WTC11 (cell line): ENCODE measurements around the gene CACTIN. TPM values are rescaled to one million over a fixed set of nuclear protein-coding genes. Genes with fewer than 3 reads are reported as not detected.

Experiments
- ATAC-seq: fragments of 200-7000 bp; cut with Tn5 transposase; 2 replicates; pipeline ENCODE4 v1.10.0; 2021; ENCODE audit warnings: mild to moderate bottlenecking, moderate library complexity
- CTCF ChIA-PET: fragments of 300-600 bp; sonication (Branson Sonifier 250); formaldehyde crosslinking; loops from one replicate; lab custom pipeline; 2021; ENCODE audit warnings: antibody characterized with exemption; lab: Charles Lee
- POLR2A ChIA-PET: fragments of 350-600 bp; sonication (Branson Sonifier 250); formaldehyde crosslinking; loops from one replicate; lab custom pipeline; 2021; ENCODE audit warnings: antibody characterized with exemption; lab: Charles Lee
- DNase-seq: peaks from one replicate; pipeline ENCODE4 v3.0.0; 2021; ENCODE audit warnings: low spot score
- H3K27ac Mint-ChIP-seq: 2 replicates; pipeline ENCODE4 v1.8.0; 2021; ENCODE audit warnings: mixed read lengths
- H3K27me3 Mint-ChIP-seq: 2 replicates; pipeline ENCODE4 v1.8.0; 2021; ENCODE audit warnings: low read depth, mild to moderate bottlenecking, moderate library complexity, mixed read lengths
- H3K36me3 Mint-ChIP-seq: 2 replicates; pipeline ENCODE4 v1.8.0; 2021; ENCODE audit warnings: mixed read lengths
- H3K4me1 Mint-ChIP-seq: 2 replicates; pipeline ENCODE4 v1.8.0; 2022; ENCODE audit warnings: mixed read lengths
- H3K4me3 Mint-ChIP-seq: 2 replicates; pipeline ENCODE4 v1.8.0; 2021; ENCODE audit warnings: mild to moderate bottlenecking, moderate library complexity, mixed read lengths
- H3K9me3 Mint-ChIP-seq: 2 replicates; pipeline ENCODE4 v1.8.0; 2021; ENCODE audit warnings: mixed read lengths
- ATF1 ChIP-seq: sonication (generic); formaldehyde crosslinking; IDR thresholded peaks from 2 replicates; pipeline ENCODE4 v1.8.1; 2023; ENCODE audit warnings: mild to moderate bottlenecking, moderate library complexity, missing genetic modification reagents
- CBFB ChIP-seq: sonication (generic); formaldehyde crosslinking; IDR thresholded peaks from 2 replicates; pipeline ENCODE4 v1.8.1; 2022; ENCODE audit warnings: mild to moderate bottlenecking, low read depth, missing genetic modification reagents
- CREB1 ChIP-seq: sonication (generic); formaldehyde crosslinking; IDR thresholded peaks from 2 replicates; pipeline ENCODE4 v1.8.0; 2023; ENCODE audit warnings: mild to moderate bottlenecking, missing genetic modification reagents
- FOXP4 ChIP-seq: sonication (generic); formaldehyde crosslinking; IDR thresholded peaks from 2 replicates; pipeline ENCODE4 v1.8.0; 2022; ENCODE audit warnings: mild to moderate bottlenecking, missing genetic modification reagents
- GABPB1 ChIP-seq: sonication (generic); formaldehyde crosslinking; IDR thresholded peaks from 2 replicates; pipeline ENCODE4 v1.8.1; 2023; ENCODE audit warnings: mild to moderate bottlenecking, missing genetic modification reagents
- IRF2 ChIP-seq: sonication (generic); formaldehyde crosslinking; IDR thresholded peaks from 2 replicates; pipeline ENCODE4 v1.8.0; 2022; ENCODE audit warnings: low read depth, missing genetic modification reagents, borderline replicate concordance
- MYBL2 ChIP-seq: sonication (generic); formaldehyde crosslinking; IDR thresholded peaks from 2 replicates; pipeline ENCODE4 v1.8.1; 2023; ENCODE audit warnings: mild to moderate bottlenecking, moderate library complexity, missing genetic modification reagents
- NFE2L1 ChIP-seq: sonication (generic); formaldehyde crosslinking; IDR thresholded peaks from 2 replicates; pipeline ENCODE4 v1.8.1; 2023; ENCODE audit warnings: missing genetic modification reagents
- NFYB ChIP-seq: sonication (generic); formaldehyde crosslinking; conservative IDR thresholded peaks from 2 replicates; pipeline ENCODE4 v1.8.0; 2022; ENCODE audit warnings: low read depth, missing genetic modification reagents
- NR2C2 ChIP-seq: sonication (generic); formaldehyde crosslinking; IDR thresholded peaks from 2 replicates; pipeline ENCODE4 v1.8.0; 2022; ENCODE audit warnings: mild to moderate bottlenecking, missing genetic modification reagents
- NR3C1 ChIP-seq: sonication (generic); formaldehyde crosslinking; conservative IDR thresholded peaks from 2 replicates; pipeline ENCODE4 v1.8.1; 2023; ENCODE audit warnings: low read depth, mild to moderate bottlenecking, missing genetic modification reagents
- SMAD4 ChIP-seq: sonication (generic); formaldehyde crosslinking; IDR thresholded peaks from 2 replicates; pipeline ENCODE4 v1.8.0; 2022; ENCODE audit warnings: mild to moderate bottlenecking, missing genetic modification reagents
- TEAD1 ChIP-seq: sonication (generic); formaldehyde crosslinking; IDR thresholded peaks from 2 replicates; pipeline ENCODE4 v1.8.0; 2022; ENCODE audit warnings: mild to moderate bottlenecking, missing genetic modification reagents
- TP53 ChIP-seq: sonication (generic); formaldehyde crosslinking; IDR thresholded peaks from 2 replicates; pipeline ENCODE4 v1.8.1; 2023; ENCODE audit warnings: mild to moderate bottlenecking, missing genetic modification reagents
- ZBTB21 ChIP-seq: sonication (generic); formaldehyde crosslinking; IDR thresholded peaks from 2 replicates; pipeline ENCODE4 v1.8.1; 2023; ENCODE audit warnings: mild to moderate bottlenecking, missing genetic modification reagents, borderline replicate concordance
- ZNF121 ChIP-seq: sonication (generic); formaldehyde crosslinking; IDR thresholded peaks from 2 replicates; pipeline ENCODE4 v1.8.0; 2023; ENCODE audit warnings: missing genetic modification reagents
- ZNF263 ChIP-seq: sonication (generic); formaldehyde crosslinking; IDR thresholded peaks from 2 replicates; pipeline ENCODE4 v1.8.1; 2022; ENCODE audit warnings: low read depth, mild to moderate bottlenecking, moderate library complexity, missing genetic modification reagents
- ZNF425 ChIP-seq: fragments of 250-450 bp; sonication (Bioruptor Pico); conservative IDR thresholded peaks from 2 replicates; pipeline ENCODE4 v1.9.0; 2021; ENCODE audit warnings: mild to moderate bottlenecking
- ZNF671 ChIP-seq: fragments of 250-450 bp; sonication (Bioruptor Pico); IDR thresholded peaks from 2 replicates; pipeline ENCODE4 v1.8.0; 2021; ENCODE audit warnings: mild to moderate bottlenecking
- total RNA-seq: library from RNA; stranded (reverse); gene quantifications from 3 replicates; pipeline ENCODE4 v1.2.3, GENCODE V29; 2021
- TF ChIP-seq, protein P1 (sequence below): sonication (generic); formaldehyde crosslinking; IDR thresholded peaks from 2 replicates; pipeline ENCODE4 v1.8.1; 2023; ENCODE audit warnings: mild to moderate bottlenecking, missing genetic modification reagents, moderate library complexity
- TF ChIP-seq, protein P2 (sequence below): sonication (generic); formaldehyde crosslinking; IDR thresholded peaks from 2 replicates; pipeline ENCODE4 v1.8.0; 2022; ENCODE audit warnings: mild to moderate bottlenecking, missing genetic modification reagents
- TF ChIP-seq, protein P3 (sequence below): fragments of 250-450 bp; sonication (Bioruptor Pico); IDR thresholded peaks from 2 replicates; pipeline ENCODE4 v1.8.0; 2021; ENCODE audit warnings: mild to moderate bottlenecking
- TF ChIP-seq, protein P4 (sequence below): sonication (generic); formaldehyde crosslinking; IDR thresholded peaks from 2 replicates; pipeline ENCODE4 v1.8.1; 2022; ENCODE audit warnings: mild to moderate bottlenecking, missing genetic modification reagents, moderate library complexity, borderline replicate concordance

CACTIN gene
- total RNA-seq, 1 experiment from 2014 or later = 42.2 TPM

DNA sequence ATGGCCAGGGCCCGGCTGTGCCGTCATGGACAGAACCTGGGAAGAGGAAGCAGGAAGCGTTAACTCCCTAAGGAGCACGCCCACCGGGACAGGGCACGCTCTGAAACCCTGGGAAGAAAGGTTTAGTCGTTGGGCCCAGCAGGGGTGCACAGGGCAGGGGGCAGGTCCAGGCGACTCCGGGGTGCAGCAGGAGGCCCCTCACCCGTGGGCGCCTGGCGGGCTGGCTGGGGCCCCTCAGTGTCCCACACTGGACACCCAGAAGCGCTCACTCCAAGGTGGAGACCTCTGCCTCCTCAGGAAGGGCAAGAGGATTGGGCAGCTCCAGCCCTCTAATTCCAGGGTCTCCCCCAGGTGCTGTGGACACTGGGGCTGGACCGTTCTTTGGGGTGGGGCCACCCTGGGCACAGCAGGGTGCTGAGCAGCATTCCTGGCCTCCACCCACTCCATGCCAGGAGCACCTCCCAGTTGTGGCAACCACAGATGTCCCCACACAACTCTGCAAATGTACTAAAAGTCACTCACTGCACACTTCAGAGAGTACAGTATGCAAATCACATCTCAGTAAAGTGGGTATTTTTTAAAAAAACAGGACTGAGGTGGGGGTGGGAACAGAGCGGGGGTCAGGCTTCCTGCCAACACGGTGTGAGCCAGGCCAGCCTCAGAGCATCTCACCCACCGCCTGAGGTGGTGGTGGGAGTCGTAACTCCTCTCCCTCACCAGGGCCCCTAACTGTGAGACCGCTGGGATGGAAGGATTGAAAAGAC is 38.5 kb upstream of the CACTIN start:
- H3K9me3 Mint-ChIP-seq = no peaks in the 10 kb centered on the region

DNA sequence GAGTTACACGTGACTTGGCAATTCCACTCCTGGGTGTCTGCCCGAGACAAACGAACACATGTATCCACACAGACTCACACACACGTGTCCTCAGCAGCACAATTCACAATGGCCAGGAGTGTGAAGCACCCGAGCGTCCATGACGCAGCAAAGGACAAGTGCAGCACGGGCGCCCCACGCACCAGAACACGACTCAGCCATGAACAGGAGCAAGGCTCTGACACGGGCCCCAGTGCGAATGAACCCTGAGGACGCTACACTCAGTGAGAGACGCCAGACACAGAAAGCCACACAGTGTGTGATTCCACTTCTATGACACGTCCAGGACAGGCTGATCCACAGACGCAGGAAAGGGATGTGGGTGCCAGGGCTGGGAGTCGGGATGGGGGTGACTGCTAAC is 37.2 kb upstream of the CACTIN start:
- H3K9me3 Mint-ChIP-seq = no peaks in the 10 kb centered on the region
- no peak overlapping the region for H3K27ac Mint-ChIP-seq
- no peaks in the 10 kb centered on the region for H3K27me3 Mint-ChIP-seq
- no peaks in the 10 kb centered on the region for H3K4me1 Mint-ChIP-seq
- ChIA-PET POLR2A (no interaction called here), CTCF (no interaction called here)
- H3K4me3 Mint-ChIP-seq = no peak overlapping the region
- peaks cover 17% of the 10 kb centered on the region for H3K36me3 Mint-ChIP-seq
- no peak for ATAC-seq
- TF ChIP-seq ZNF671 (no peak), NFYB (CRISPR knock-in tag) (no peak), ZNF425 (no peak), FOXP4 (CRISPR knock-in tag) (no peak), TP53 (CRISPR knock-in tag) (no peak), NR2C2 (CRISPR knock-in tag) (no peak), CREB1 (CRISPR knock-in tag) (no peak), IRF2 (CRISPR knock-in tag) (no peak), SMAD4 (no peak), MYBL2 (CRISPR knock-in tag) (no peak)
- TF ChIP-seq, protein P1, sequence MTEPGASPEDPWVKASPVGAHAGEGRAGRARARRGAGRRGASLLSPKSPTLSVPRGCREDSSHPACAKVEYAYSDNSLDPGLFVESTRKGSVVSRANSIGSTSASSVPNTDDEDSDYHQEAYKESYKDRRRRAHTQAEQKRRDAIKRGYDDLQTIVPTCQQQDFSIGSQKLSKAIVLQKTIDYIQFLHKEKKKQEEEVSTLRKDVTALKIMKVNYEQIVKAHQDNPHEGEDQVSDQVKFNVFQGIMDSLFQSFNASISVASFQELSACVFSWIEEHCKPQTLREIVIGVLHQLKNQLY (CRISPR knock-in tag) = no peak
- TF ChIP-seq, all 79 proteins: peak for 0
- no peak for DNase-seq

More for the DNA sequence above, 38.5 kb upstream of the CACTIN start:
- POLR2A ChIA-PET = no interaction called here
- no peak for TF ChIP-seq NFE2L1 (CRISPR knock-in tag)
- no peak for TF ChIP-seq CBFB (CRISPR knock-in tag)
- TF ChIP-seq, protein P2, sequence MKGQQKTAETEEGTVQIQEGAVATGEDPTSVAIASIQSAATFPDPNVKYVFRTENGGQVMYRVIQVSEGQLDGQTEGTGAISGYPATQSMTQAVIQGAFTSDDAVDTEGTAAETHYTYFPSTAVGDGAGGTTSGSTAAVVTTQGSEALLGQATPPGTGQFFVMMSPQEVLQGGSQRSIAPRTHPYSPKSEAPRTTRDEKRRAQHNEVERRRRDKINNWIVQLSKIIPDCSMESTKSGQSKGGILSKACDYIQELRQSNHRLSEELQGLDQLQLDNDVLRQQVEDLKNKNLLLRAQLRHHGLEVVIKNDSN (CRISPR knock-in tag) = no peak
- TF ChIP-seq GABPB1 (CRISPR knock-in tag) = no peak
- TF ChIP-seq, protein P3, sequence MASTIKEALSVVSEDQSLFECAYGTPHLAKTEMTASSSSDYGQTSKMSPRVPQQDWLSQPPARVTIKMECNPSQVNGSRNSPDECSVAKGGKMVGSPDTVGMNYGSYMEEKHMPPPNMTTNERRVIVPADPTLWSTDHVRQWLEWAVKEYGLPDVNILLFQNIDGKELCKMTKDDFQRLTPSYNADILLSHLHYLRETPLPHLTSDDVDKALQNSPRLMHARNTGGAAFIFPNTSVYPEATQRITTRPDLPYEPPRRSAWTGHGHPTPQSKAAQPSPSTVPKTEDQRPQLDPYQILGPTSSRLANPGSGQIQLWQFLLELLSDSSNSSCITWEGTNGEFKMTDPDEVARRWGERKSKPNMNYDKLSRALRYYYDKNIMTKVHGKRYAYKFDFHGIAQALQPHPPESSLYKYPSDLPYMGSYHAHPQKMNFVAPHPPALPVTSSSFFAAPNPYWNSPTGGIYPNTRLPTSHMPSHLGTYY (CRISPR knock-in tag) = no peak
- no peak for TF ChIP-seq ZNF263 (CRISPR knock-in tag)
- no peak for TF ChIP-seq ATF1 (CRISPR knock-in tag)
- no peak for TF ChIP-seq ZBTB21 (CRISPR knock-in tag)
- TF ChIP-seq ZNF425 = no peak
- TF ChIP-seq, protein P4, sequence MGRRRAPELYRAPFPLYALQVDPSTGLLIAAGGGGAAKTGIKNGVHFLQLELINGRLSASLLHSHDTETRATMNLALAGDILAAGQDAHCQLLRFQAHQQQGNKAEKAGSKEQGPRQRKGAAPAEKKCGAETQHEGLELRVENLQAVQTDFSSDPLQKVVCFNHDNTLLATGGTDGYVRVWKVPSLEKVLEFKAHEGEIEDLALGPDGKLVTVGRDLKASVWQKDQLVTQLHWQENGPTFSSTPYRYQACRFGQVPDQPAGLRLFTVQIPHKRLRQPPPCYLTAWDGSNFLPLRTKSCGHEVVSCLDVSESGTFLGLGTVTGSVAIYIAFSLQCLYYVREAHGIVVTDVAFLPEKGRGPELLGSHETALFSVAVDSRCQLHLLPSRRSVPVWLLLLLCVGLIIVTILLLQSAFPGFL (CRISPR knock-in tag) = no peak
- TF ChIP-seq ZNF121 = no peak
- TF ChIP-seq TEAD1 (CRISPR knock-in tag) = no peak
- no peak for TF ChIP-seq NR3C1
- TF ChIP-seq, all 79 proteins: peak for 0
- Mint-ChIP-seq H3K27ac (no peak overlapping the region), H3K36me3 (peaks cover 17% of the 10 kb centered on the region), H3K27me3 (no peaks in the 10 kb centered on the region), H3K4me1 (no peaks in the 10 kb centered on the region), H3K4me3 (no peak overlapping the region)
- no peak for DNase-seq
- no peak for ATAC-seq
- CTCF ChIA-PET = interaction anchor here (0.5 to 4.2 kb wide), 8 partner anchors 10 to 347 kb away, joined by 3 to 22 read pairs (median 4); partner anchors contain the start of gene PIP5K1C
